HEK293T (cell line): Measurements from ENCODE around the gene ACTN4.

Experiments used
- CTCF ChIA-PET: fragments of 350-600 bp; formaldehyde crosslinking; extraction: SDS; loops from one replicate; lab custom pipeline; 2021; ENCODE audit warnings: antibody characterized with exemption, inconsistent platforms; lab: Yijun Ruan, JAX
- POLR2A ChIA-PET: fragments of 350-600 bp; formaldehyde crosslinking; extraction: SDS; loops from one replicate; lab custom pipeline; 2020; ENCODE audit warnings: antibody characterized with exemption, inconsistent platforms; lab: Yijun Ruan, JAX
- DNase-seq: peaks from one replicate; pipeline ENCODE4 v3.0.0; 2012; ENCODE audit warnings: mixed read lengths; ENCODE audit errors: extremely low spot score
- ARNT ChIP-seq: fragments of 450-650 bp; IDR thresholded peaks from 2 replicates; pipeline ENCODE4 v1.6.1; 2017; ENCODE audit warnings: mild to moderate bottlenecking
- BHLHE40 ChIP-seq: fragments of 450-650 bp; IDR thresholded peaks from 2 replicates; pipeline ENCODE4 v1.6.1; 2016; ENCODE audit warnings: mild to moderate bottlenecking, moderate library complexity, borderline replicate concordance
- CTBP1 ChIP-seq: fragments of 450-650 bp; IDR thresholded peaks from 2 replicates; pipeline ENCODE4 v1.6.1; 2016; ENCODE audit warnings: borderline replicate concordance
- ELF4 ChIP-seq: fragments of 450-650 bp; IDR thresholded peaks from 2 replicates; pipeline ENCODE4 v1.6.1; 2017; ENCODE audit warnings: antibody characterized with exemption
- FOXA1 ChIP-seq: fragments of 450-650 bp; IDR thresholded peaks from 2 replicates; pipeline ENCODE4 v1.6.1; 2016; ENCODE audit warnings: mild to moderate bottlenecking
- FOXK2 ChIP-seq: fragments of 450-650 bp; IDR thresholded peaks from 2 replicates; pipeline ENCODE4 v1.6.1; 2016; ENCODE audit warnings: mild to moderate bottlenecking
- FOXM1 ChIP-seq: fragments of 450-650 bp; IDR thresholded peaks from 2 replicates; pipeline ENCODE4 v1.6.1; 2017; ENCODE audit warnings: mild to moderate bottlenecking, borderline replicate concordance
- HDGF ChIP-seq: fragments of 450-650 bp; IDR thresholded peaks from 2 replicates; pipeline ENCODE4 v1.6.1; 2017; ENCODE audit warnings: antibody characterized with exemption, borderline replicate concordance
- L3MBTL2 ChIP-seq: fragments of 450-650 bp; conservative IDR thresholded peaks from 2 replicates; pipeline ENCODE4 v1.6.1; 2016; ENCODE audit warnings: mild to moderate bottlenecking
- LEF1 ChIP-seq: fragments of 450-650 bp; IDR thresholded peaks from 2 replicates; pipeline ENCODE4 v1.6.1; 2017; ENCODE audit warnings: mild to moderate bottlenecking, borderline replicate concordance
- NFRKB ChIP-seq: fragments of 450-650 bp; IDR thresholded peaks from 2 replicates; pipeline ENCODE4 v1.6.1; 2016; ENCODE audit warnings: mild to moderate bottlenecking, moderate library complexity
- PKNOX1 ChIP-seq: fragments of 450-650 bp; IDR thresholded peaks from 2 replicates; pipeline ENCODE4 v1.6.1; 2016
- SP1 ChIP-seq: fragments of 450-650 bp; IDR thresholded peaks from 2 replicates; pipeline ENCODE4 v1.6.1; 2017
- SUZ12 ChIP-seq: fragments of 450-650 bp; IDR thresholded peaks from 2 replicates; pipeline ENCODE4 v1.6.1; 2016; ENCODE audit warnings: mild to moderate bottlenecking
- TARDBP ChIP-seq: fragments of 450-650 bp; IDR thresholded peaks from 2 replicates; pipeline ENCODE4 v1.6.1; 2016
- ZNF384 ChIP-seq: fragments of 450-650 bp; IDR thresholded peaks from 2 replicates; pipeline ENCODE4 v1.6.1; 2016

Gene ACTN4

GRCh38 chr19:38644719-38645118 is 2.7 kb upstream of the ACTN4 start:
- no peak for TF ChIP-seq ELF4
- TF ChIP-seq FOXM1: no peak
- TF ChIP-seq BHLHE40: no peak
- TF ChIP-seq ZNF384: no peak
- TF ChIP-seq HDGF: no peak
- no peak for TF ChIP-seq L3MBTL2
- no peak for TF ChIP-seq SUZ12
- no peak for TF ChIP-seq TARDBP
- no peak for TF ChIP-seq FOXK2
- TF ChIP-seq LEF1: no peak
- TF ChIP-seq PKNOX1: no peak
- CTCF ChIA-PET: interaction anchor here (1.7 kb wide), 1 partner anchor 10 kb away, joined by 13 read pairs; no protein-coding TSS in a partner anchor
- POLR2A ChIA-PET: interaction anchor here (1.6 kb wide), 1 partner anchor 26 kb away, joined by 5 read pairs; the partner anchor contains the start of gene EIF3K
- no peak for DNase-seq

GRCh38 chr19:38647966-38648768 is 718 bp downstream of the ACTN4 start:
- no peak for DNase-seq
- POLR2A ChIA-PET: interaction anchor here (0.7 to 3.0 kb wide), 11 partner anchors 16 to 282 kb away, joined by 3 to 39 read pairs (median 5); partner anchors contain the start of genes EIF3K, MAP4K1, MRPS12 and NFKBIB
- TF ChIP-seq FOXM1 (no peak), ARNT (no peak), NFRKB (no peak), SP1 (no peak), TARDBP (no peak), FOXK2 (no peak), SUZ12 (no peak), ELF4 (no peak), PKNOX1 (no peak), FOXA1 (no peak), HDGF (no peak), BHLHE40 (no peak), LEF1 (no peak), ZNF384 (no peak), L3MBTL2 (no peak), CTBP1 (no peak)
- CTCF ChIA-PET: interaction anchor here (1.2 to 2.4 kb wide), 2 partner anchors 14 to 170 kb away, joined by 3 to 19 read pairs; no protein-coding TSS in a partner anchor

GRCh38 chr19:38648769-38649304 is 1.4 kb downstream of the ACTN4 start:
- no peak for DNase-seq
- ChIA-PET CTCF (no interaction called here), POLR2A (interaction anchor here (0.9 to 3.0 kb wide), 7 partner anchors 12 to 251 kb away, joined by 3 to 39 read pairs (median 4); partner anchors contain the start of genes EIF3K, MAP4K1 and NFKBIB)
- TF ChIP-seq TARDBP (no peak), ELF4 (no peak), SP1 (no peak), ZNF384 (no peak), FOXK2 (no peak), ARNT (no peak), FOXM1 (no peak), CTBP1 (no peak)

GRCh38 chr19:38649305-38650171 is 2.1 kb downstream of the ACTN4 start:
- TF ChIP-seq ELF4 (no peak), HDGF (no peak), FOXM1 (no peak), LEF1 (no peak), BHLHE40 (no peak), FOXA1 (no peak), ZNF384 (no peak), FOXK2 (no peak), PKNOX1 (no peak), ARNT (no peak), SUZ12 (no peak), TARDBP (no peak)
- ChIA-PET CTCF (no interaction called here), POLR2A (interaction anchor here (1.3 to 3.0 kb wide), 4 partner anchors 11 to 31 kb away, joined by 3 to 39 read pairs (median 10); partner anchors contain the start of genes EIF3K and MAP4K1)
- no peak for DNase-seq

- ChIA-PET CTCF (no interaction called here), POLR2A (interaction anchor here (1.4 kb wide), 1 partner anchor 10 kb away, joined by 3 read pairs; no protein-coding TSS in a partner anchor)
- TF ChIP-seq ELF4 (no peak), ARNT (no peak), SP1 (no peak), NFRKB (no peak), PKNOX1 (no peak), FOXK2 (no peak), FOXA1 (no peak), FOXM1 (no peak), LEF1 (no peak), ZNF384 (no peak), HDGF (no peak), SUZ12 (no peak), L3MBTL2 (no peak), CTBP1 (no peak), TARDBP (no peak), BHLHE40 (no peak)
- no peak for DNase-seq
These were observed 2.8 kb downstream of the ACTN4 start for GRCh38 chr19:38650172-38650775.
